GM19452 (cell line): ENCODE data around the gene MAGEA4.
"Not testable (repeated sequence)": the region's sequence is repeated elsewhere in the genome, so short reads cannot be mapped to it uniquely, and the experiment has no call there.

Experiments used
- ATAC-seq: cut with Tn5 transposase; IDR thresholded peaks from one replicate; pipeline ENCODE4 v1.9.1; 2021; ENCODE audit not compliant: unreplicated experiment

Gene MAGEA4, protein sequence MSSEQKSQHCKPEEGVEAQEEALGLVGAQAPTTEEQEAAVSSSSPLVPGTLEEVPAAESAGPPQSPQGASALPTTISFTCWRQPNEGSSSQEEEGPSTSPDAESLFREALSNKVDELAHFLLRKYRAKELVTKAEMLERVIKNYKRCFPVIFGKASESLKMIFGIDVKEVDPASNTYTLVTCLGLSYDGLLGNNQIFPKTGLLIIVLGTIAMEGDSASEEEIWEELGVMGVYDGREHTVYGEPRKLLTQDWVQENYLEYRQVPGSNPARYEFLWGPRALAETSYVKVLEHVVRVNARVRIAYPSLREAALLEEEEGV

DNA sequence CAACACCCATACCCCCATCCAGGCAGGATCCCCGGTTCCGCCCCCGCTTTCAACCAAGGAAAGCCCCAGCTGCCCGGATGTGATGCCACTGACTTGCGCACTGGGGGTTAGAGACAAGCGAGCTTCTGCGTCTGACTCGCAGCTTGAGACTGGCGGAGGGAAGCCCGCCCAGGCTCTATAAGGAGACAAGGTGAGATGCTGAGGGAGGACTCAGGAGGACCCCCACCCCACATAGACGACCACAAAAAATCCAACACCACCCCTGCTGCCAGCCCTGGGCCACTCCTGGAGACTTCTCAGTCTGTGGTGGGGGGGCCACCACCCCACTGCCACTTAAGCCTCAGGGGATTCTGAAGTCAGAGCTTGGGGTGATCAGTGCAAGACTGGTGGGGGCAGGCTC, at the start of gene MAGEA4:
TSS of gene MAGEA4 (plus strand) at position 110 of the 400 bp plus-strand sequence. CDS start 10,776 bp downstream, outside the sequence.
- no peak for ATAC-seq

DNA sequence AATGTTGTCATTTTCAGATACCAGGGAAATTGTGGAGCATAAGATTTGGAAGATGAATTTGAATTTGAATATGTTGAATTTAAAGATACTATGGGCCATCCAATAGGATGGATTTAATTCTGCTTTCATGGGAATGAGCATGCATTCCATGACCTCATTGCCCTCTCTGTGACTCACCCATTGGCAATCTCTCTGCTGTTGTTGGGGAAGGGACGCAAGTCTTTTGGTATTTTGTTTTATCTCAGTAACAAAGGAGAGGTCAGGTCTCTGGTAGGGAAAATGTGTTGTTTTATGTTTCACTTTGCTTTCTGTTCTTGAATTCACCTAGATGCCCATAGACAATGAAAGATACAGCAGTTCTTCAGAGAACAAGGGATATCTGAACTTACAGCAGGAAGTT, 42.1 kb upstream of the MAGEA4 start:
- ATAC-seq = no peak

DNA sequence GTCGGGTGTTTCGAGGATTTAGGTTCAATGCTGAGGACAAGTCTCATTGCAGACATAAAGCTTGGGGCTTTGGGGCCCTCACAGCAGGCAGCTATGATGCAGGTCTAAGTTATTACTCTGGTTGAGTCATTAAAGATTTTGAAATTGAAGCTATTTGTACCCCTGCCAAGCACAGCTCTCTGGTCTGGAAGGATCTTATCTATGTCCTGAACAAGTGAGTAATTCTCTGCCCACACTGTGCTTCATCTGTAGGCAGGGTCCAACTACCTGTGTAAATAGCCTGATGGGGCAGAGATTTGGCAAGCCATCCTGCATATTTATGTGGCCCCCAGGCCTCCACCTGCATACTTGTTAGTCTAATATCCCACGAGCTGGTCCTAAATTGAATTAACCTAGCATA, 41.4 kb upstream of the MAGEA4 start:
- no peak for ATAC-seq

DNA sequence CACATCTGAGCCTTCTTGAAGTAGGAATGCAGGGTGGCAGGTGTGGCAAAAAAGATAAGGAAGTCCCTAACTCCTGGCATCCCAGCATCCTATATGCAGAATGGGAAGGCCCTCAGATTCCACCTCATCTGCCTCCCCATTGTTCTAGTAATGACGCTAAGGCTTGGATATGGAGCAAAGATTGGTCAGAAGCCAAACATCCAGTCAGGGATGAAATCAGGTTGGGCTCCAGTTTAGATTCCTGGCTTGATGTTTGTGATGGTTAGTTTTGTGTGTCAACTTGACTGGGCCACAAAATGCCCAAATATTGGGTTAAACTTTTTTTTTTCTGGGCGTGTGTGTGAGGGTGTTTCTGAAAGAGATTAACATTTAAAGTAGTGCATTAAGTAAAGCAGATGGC, 39.6 kb upstream of the MAGEA4 start:
- ATAC-seq = no peak

DNA sequence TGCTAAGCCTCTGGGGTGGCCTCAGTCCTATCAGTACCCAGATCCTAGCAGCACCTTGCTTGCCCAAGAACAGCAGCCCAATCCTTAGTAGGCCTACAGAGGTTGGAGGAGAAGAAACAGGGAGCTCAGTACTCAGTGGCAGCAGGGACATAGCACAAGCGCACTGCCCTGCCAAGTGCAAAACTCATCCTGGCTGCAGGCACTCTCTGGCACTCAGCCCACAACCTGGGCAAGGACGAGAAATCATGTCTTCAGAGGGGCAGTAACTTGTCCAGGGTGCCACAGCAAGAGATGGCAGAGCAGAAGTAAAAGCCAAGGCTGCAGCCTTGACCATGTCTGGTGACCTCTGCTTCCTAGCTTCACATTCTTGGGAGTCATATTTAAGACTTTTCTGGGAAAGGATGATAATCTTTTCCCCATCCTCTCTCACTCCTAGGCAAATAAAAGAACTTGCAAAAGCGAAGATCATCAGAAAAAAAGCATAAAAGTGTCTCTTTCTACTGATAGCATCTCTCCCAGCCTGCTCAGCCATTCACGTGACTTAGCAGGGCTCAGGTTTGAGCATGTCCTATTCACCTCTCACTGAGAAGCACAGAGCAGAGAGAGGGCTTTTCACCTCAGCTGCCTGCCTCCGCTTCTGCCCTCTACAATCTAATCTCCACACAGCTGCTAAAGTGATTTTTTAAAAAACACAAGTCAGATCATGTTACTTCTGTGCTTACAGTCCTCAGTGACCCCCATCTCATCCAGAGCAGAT, 37.2 kb upstream of the MAGEA4 start:
- ATAC-seq = no peak

DNA sequence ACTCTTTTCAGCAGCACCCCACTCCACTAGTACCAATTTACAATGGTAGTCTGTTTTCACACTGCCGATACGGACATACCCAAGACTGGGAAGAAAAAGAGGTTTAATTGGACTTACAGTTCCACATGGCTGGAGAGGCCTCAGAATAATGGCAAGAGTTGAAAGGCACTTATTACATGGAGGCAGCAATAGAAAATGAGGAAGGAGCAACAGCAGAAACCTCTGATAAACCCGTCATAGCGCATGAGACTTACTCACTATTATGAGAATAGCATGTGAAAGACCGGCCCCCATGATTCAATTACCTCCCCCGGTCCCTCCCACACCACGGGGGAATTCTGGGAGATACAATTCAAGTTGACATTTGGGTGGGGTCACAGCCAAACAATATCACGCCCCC, 34.1 kb upstream of the MAGEA4 start:
- ATAC-seq = no peak

DNA sequence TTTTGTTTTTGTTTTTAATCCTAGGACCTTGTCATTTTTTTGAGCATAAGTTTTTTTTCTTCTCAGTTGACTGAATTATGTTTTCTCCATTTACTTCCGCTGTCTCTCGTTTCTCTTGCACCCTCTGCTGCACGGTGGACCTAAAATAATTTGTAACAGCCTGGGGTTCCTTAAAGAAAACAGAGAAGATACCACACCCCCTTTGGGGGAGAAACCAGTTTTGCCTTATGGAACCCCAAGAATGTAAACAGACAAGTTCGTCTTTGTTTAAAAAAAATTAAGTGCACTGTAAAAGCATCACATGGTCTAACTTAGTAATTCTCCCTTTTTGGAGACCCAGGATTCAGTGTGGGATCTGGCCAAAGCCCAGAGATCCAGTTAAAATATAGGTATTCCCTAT, 32.8 kb upstream of the MAGEA4 start:
- no peak for ATAC-seq

DNA sequence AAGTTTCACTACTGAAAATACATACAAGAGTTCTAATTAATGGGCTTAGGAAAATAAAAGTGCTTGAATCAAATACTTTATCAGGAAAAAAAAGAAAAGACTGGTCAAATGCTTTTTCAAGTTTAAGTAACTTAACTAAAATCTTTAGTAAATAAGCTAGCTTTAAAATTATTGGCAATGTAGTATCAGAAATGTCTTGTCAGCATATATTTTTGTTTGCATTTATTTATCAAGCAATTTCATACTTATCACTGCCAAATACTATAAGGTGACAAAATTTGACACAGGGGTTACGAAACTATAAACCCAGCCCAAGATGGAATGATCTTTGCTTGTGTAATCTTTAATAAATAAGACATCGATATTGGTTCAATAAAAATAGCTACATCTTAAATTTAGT, 31.8 kb upstream of the MAGEA4 start:
- no peak for ATAC-seq

DNA sequence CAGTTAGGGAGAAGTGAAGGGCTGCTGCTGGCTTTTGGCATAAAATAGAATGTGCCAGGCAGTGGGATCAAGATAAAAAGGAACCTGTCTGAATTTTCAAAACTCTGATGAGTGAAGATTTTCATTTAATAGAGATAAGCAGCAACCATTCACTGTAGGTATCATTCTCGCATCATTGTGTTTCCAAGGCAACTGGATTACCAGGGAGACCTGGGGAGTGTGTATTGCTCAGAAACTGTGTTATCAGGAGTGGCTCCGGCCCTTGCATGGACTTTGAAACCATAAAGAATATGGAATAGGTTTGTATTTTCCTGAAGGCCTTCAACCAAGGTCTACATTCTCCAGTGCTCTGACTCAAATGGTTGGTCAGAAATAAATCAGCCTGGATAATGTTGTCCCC, 23.3 kb upstream of the MAGEA4 start:
- ATAC-seq = no peak

DNA sequence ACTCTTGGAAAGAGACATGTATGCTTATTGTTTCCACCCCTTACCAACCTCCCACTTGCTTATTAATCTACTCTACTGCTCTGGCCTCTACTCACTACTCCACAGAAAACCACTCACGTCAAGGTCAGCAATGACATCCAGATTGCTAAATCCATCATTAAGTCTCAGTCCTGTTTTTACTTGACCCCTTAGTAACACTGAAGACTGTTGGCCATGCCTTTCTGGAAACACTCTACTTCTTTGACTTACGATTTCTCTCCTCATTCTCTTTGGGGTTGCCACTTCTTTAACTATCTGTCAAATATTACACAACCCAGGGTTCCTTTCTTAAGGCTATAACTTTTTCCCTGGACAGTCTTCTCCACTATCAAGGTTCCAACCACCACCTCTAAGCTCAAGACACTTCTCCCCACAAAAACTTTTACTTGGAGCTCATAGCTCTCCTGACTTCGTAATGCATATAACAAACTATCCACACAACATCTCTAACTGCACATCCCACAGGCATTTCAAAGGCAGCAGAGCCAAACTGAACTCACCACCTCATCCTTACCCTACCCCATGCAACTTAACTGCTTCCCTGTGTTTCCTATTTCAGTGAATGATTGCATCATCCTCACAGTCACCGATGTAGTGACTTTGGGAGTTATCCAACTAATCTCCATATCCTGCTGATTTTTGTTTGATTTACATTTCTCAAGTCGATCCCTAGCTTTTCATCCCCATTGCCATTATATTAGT, 15.8 kb upstream of the MAGEA4 start:
- ATAC-seq = no peak

DNA sequence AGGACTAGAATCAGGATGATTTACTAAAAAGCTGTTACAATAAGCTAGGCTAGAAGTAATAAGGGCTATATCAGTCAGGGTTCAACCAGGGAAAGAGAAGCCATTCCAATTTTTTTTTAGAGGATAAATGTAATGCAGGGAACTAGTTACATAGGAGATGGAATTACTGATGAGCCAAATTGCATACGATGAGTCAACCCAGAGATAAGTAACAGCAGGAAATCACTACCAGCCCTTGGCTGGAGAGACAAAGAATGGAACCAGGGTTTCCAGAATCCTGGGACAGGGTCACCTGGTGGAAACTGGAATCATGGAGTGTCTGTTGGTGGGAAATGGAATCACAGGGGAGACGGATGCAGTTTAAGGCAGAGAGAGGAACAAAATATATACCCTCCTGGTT, 13.1 kb upstream of the MAGEA4 start:
- no peak for ATAC-seq

DNA sequence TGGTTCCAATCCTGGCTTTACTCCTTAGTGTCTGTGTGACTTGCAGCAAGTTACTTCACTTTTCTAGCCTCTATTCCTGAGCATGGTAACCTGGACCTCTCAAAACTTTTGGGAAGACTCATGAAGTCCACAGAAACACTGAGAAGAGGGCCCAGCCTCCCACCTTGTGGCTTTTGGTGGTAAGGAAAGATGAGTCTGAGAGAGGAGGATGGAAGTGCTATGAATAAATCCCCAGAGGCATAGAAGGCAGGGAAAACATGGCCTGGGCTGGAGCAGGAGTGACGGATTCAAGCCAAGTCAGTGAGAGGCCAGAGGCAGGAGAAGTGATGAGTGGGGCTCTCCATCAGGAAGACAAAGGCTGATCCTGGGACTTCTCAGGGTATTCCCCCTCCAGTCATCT, 10.9 kb upstream of the MAGEA4 start:
- no peak for ATAC-seq

DNA sequence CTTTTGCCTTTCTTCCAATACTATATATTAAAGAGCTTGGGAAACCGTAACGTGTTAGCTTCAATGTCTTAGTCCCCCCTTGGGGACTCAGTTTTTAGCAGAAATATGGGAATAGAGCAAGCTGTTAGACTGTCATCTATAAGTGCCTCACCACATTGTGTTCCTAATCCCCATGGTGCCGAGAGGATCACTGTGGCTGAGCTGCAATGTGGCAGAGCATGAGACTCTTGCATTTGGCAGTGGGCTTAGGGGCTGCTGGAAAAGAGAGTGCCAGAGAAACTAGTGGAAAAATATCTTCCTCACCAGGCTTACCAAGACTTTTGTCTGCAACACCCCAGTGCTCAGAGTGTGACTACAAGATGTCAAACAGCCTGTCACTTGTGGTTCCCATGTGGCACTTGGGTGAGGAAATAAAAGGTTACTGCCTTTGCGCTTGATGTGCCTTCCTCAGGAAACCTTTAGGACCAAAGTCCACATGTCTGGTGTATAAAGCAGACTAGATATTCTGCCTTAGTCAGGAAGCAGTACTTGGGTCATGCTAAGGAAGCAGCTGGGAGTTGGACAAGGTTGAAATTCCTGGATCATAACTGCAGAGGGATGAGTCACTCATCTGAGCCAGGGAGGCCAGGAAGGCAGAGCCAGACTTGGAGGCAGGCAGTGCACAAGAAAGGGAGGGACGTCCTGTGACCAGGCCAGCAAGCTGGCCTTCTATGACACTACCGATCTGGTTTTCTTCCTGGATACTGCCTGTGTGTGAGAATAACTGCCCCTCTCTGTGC, 9.7 kb upstream of the MAGEA4 start:
- ATAC-seq = no peak

DNA sequence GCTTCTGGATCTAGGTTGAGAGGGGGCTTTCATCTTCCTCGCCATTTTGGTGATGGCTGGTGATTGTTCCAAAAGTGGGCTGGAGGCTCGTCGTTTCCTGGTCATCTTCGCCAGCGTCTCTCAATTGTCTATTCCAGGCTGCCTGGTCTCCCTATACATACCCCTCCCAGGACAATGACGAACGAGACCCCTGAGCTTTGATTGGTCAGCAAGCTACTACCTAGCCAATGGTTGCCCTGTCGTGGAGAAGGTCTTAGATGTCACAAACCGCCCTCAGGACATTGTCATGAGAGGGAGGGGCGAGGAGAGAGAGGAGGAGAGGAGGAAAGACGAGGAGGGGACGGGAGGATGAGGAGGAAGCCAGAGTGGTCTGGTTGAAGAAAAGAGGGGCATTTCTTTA, 7.7 kb upstream of the MAGEA4 start:
- no peak for ATAC-seq

DNA sequence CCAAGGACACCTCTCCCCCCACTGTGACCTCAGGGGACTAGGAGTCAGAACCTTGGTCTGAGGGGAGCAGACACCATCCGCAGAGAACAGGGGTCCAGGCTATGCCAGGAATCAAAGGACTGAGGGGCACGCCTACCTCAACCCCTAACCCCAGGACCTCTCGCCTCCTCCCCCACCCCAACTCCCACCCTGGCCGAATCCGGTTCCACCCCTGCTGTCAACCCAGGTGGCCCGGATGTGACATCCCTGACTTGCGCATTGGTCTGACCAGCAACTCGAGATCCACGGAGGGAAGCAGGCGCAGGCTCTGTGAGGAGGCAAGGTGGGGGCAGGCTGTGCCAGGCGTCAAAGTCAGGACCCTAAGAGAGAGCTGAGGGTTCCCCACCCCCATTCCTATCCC, 468 bp upstream of the MAGEA4 start:
- no peak for ATAC-seq

DNA sequence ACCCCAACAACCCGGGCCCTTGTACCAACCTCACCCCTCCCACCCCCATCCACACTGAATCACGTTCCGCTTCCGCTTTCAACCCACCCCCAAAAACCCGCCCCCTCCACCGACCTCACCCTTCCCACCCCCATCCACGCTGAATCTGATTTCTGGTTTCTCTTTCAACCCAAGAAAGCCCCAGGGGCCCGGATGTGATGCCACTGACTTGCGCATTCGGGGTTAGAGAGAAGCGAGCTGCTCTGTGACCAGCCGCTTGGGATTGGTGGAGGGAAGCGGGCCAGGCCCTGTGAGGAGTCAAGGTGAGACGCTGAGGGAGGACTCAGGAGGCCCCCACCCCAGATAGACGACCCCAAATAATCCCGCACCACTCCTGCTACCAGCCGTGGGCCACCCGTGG, 6.0 kb downstream of the MAGEA4 start:
- ATAC-seq = not testable (repeated sequence)

DNA sequence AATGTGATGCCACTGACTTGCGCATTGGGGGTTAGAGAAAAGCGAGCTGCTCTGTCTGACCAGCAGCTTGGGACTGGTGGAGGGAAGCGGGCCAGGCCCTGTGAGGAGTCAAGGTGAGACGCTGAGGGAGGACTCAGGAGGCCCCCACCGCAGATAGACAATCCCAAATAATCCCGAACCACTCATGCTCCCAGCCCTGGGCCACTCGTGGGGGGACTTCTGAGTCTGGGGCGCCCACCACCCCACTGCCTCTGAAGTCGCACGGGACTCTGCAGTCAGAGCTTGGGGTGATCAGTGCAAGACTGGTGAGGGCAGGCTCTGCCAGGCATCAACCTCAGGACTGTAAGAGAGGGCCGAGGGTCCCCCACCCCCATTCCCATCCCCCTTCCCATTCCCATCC, 6.9 kb downstream of the MAGEA4 start:
- ATAC-seq = no peak

DNA sequence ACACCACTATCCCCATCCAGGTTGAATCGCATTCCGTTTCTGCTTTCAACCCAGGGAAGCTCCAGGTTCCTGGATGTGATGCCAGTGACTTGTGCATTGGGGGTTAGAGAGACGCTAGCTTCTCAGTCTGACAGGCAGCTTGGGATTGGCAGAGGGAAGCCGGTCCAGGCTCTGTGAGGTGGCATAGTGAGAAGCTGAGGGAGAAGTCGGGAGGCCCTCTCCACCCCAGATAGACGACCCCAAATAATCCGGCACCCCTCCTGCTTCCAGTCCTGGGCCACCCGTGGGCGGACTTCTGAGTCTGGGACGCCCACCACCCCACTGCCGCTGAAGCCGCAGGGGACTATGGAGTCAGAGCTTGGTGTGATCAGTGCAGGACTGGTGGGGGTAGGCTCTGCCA, 7.4 kb downstream of the MAGEA4 start:
- ATAC-seq = no peak

DNA sequence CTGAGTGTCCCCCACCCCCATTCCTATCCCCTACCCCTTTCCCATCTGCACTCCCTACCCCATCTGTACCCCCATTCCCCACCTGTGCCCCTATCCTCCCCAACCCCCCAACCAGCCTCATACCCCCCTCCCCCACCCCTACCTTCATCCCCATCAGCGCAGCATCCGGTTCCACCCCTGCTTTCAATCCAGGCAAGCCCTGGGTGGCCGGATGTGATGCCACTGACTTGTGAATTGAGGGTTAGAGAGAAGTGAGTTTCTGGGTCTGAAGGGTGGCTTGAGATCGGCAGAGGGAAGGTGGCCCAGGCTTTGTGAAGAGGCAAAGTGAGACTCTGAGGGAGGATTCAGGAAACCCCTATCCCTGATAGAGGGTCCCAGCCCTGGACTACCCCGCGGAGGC, 7.8 kb downstream of the MAGEA4 start:
- no peak for ATAC-seq

DNA sequence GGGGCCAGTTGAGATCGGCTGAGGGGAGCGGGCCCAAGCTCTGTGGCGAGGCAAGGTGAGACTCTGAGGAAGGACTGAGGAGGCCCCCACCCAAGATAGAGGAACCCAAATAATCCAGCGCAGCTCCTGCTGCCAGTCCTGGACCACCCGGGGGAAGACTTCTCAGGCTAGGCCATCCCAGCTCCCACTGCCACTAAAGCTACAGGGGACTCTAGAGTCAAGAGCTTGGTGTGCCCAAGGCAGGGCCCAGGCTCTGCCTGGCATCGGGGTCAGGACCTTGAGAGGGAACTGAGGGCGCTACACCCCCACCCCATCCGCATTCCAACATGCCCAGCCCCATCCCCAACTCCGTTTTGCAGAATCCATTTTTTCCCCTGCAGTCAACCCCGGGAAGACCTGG, 8.6 kb downstream of the MAGEA4 start:
- no peak for ATAC-seq

DNA sequence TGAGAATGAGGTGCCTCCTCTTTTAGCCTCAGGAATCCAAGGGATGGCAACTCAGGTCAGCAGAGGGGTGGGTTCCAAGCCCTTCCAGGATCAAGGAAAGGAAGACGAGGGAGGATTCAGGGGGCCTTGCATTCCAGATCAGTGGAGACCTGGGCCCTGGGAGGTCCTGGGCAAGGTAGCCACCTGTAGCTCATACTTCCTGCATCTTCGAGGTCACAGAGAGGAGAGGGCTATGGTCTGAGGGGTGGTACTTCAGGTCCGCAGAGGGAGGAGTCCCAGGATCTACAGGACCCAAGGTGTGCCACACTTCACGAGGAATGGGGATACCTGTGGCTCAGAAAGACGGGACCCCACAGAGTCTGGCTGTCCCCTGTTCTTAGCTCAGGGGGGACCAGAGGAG, 9.2 kb downstream of the MAGEA4 start:
- ATAC-seq = no peak
